B cell (primary cell): ENCODE measurements around the gene GTF3C4.

Source experiments
- EZH2 ChIP-seq: IDR thresholded peaks from 2 replicates; pipeline ENCODE4 v1.6.1; 2012; ENCODE audit warnings: borderline replicate concordance, low read depth, mild to moderate bottlenecking, moderate library complexity, low read length; ENCODE audit not compliant: insufficient read depth, poor library complexity, severe bottlenecking
- TF ChIP-seq, protein P1 (sequence below): fragments of 200-600 bp; IDR thresholded peaks from one replicate; pipeline ENCODE4 v1.8.0; 2022; ENCODE audit warnings: antibody characterized with exemption, mild to moderate bottlenecking

DNA sequence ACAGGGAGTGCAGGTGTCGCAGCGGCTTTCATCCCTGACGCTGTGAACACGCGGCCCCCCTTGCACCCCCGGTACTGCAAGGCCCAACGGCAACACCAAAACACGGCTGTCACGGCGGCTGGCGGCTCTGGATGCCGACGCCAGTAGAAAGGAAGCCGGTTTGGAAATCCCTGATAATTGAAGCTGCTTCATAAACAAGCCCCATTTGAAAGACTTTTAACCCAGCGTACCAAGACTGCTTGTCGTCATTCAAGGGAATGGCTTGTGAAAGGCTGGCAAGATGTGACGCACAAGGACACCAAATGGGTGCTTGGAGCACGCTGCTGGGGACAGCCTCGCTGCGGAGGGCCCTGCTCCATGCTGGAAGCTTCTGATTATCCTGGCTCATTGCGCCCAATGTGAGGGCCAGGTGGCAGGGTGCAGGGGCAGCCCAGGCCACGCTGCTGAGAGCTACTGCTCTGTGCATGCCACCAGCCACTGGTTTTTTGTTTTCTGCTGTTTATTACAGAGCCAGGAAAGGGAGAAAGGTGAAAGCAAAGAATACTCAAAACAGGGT lies 63.1 kb downstream of the GTF3C4 start:
- TF ChIP-seq, protein P1, sequence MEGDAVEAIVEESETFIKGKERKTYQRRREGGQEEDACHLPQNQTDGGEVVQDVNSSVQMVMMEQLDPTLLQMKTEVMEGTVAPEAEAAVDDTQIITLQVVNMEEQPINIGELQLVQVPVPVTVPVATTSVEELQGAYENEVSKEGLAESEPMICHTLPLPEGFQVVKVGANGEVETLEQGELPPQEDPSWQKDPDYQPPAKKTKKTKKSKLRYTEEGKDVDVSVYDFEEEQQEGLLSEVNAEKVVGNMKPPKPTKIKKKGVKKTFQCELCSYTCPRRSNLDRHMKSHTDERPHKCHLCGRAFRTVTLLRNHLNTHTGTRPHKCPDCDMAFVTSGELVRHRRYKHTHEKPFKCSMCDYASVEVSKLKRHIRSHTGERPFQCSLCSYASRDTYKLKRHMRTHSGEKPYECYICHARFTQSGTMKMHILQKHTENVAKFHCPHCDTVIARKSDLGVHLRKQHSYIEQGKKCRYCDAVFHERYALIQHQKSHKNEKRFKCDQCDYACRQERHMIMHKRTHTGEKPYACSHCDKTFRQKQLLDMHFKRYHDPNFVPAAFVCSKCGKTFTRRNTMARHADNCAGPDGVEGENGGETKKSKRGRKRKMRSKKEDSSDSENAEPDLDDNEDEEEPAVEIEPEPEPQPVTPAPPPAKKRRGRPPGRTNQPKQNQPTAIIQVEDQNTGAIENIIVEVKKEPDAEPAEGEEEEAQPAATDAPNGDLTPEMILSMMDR = no peak
- no peak for TF ChIP-seq EZH2
